HG03108 (cell line): ENCODE data around the gene SMPD1.
A peak's percentile ranks its signal among the peaks of the same experiment; 100 is the strongest.
"Not testable (repeated sequence)": the region's sequence is repeated elsewhere in the genome, so short reads cannot be mapped to it uniquely, and the experiment has no call there.

Source experiments
- ATAC-seq: cut with Tn5 transposase; IDR thresholded peaks from one replicate; pipeline ENCODE4 v1.9.1; 2021; ENCODE audit warnings: moderate library complexity; ENCODE audit not compliant: unreplicated experiment

The SMPD1 gene

GRCh38 chr11:6387811-6388599 is 2.3 kb upstream of the SMPD1 start:
- ATAC-seq, result no peak

GRCh38 chr11:6388748-6389147 is 1.5 kb upstream of the SMPD1 start:
- ATAC-seq, result no peak

GRCh38 chr11:6390718-6391469 is 620 bp downstream of the SMPD1 start:
- no peak for ATAC-seq

- ATAC-seq, result no peak
Observed at GRCh38 chr11:6391537-6392134, 1.4 kb downstream of the SMPD1 start.

GRCh38 chr11:6392251-6392650 is 2.0 kb downstream of the SMPD1 start:
- not testable (repeated sequence) for ATAC-seq

GRCh38 chr11:6393989-6394670 is 3.9 kb downstream of the SMPD1 start:
- no peak for ATAC-seq

- no peak for ATAC-seq
Observed at GRCh38 chr11:6395470-6396060, 5.3 kb downstream of the SMPD1 start.

GRCh38 chr11:6397156-6397555 is 6.9 kb downstream of the SMPD1 start:
- no peak for ATAC-seq

GRCh38 chr11:6397636-6398035 is 7.4 kb downstream of the SMPD1 start:
- no peak for ATAC-seq

- ATAC-seq, result no peak
Observed at GRCh38 chr11:6400431-6401345, 10.4 kb downstream of the SMPD1 start.

GRCh38 chr11:6401464-6401863 is 11.2 kb downstream of the SMPD1 start:
- ATAC-seq, result no peak

GRCh38 chr11:6402061-6402470 is 11.8 kb downstream of the SMPD1 start:
- peak; percentile 36 for ATAC-seq

GRCh38 chr11:6402561-6402981 is 12.3 kb downstream of the SMPD1 start:
- ATAC-seq, result peak; percentile 94

- ATAC-seq, result no peak
Observed at GRCh38 chr11:6403539-6403938, 13.3 kb downstream of the SMPD1 start.

GRCh38 chr11:6404342-6405051 is 14.2 kb downstream of the SMPD1 start:
- ATAC-seq, result no peak

GRCh38 chr11:6405052-6405667 is 14.9 kb downstream of the SMPD1 start:
- no peak for ATAC-seq

- no peak for ATAC-seq
Observed at GRCh38 chr11:6405846-6406245, 15.6 kb downstream of the SMPD1 start.

GRCh38 chr11:6406370-6406769 is 16.1 kb downstream of the SMPD1 start:
- ATAC-seq, result no peak
